T-helper 1 cell (primary cell): ENCODE data around the gene GRK1.

ENCODE experiments used
- DNase-seq, 5 donors: peaks; one replicate each; pipeline ENCODE4 v3.0.0-alpha.2; 2012 to 2020

The GRK1 gene

DNA sequence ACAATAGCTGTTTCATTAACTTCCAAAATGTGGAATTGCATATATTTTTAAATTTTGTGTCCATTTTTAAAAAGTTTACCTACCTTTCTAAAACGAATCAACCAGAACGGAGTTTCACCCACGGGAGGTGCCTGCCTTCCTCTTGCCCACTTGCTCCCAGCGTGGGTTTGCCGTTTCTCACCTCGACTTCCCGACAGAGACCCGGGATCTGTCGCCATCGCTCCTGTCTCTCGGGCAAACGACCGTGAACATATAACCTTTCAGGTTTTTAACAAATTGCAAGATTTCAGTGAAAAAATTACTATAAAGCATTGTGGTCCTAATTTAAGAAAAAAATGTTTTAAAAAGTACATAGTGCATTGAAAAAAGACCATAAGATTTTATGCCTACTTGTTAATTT, 96.2 kb downstream of the GRK1 start:
- DNase-seq = no peak

DNA sequence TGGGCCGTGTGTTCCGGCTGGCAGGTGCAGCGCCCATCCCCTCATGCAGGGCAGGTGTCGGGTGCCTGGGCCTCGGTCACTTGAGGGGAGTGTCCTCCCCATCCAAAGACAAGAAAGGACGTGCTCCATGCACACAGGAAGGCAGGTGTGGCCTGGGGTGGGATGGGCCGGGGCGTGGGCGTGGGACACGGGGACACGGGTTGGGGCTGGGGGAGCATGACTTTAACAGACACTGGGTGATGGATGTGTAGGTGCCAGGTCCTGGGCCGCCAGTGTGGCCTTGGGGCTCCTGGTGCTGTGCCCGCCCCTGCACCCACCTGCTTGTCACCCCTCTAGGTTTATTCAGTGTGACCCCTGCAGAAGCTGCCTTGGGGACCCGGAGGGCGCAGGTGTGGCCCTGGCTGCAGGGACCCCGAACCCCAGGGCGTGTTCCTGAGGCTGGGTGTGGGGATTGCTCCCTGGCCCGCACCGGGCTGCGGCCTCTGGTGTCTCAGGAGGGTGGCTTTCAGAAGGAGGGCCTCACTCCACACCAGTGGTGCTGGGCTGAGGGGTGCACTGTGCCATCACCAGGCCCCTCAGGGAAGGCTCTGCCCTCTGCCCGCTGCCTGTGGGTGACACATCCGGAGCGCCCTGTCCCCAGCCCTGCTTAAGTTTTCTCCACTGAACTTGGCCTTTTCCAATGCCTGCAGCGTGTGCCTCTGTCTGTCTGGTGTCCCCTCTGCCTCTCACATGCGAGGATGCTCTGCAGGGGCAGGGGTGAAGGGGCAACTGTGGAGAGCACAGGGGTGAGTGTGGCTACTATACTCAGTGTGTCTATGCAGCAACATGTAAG, 97.2 kb downstream of the GRK1 start:
- no peak for DNase-seq

DNA sequence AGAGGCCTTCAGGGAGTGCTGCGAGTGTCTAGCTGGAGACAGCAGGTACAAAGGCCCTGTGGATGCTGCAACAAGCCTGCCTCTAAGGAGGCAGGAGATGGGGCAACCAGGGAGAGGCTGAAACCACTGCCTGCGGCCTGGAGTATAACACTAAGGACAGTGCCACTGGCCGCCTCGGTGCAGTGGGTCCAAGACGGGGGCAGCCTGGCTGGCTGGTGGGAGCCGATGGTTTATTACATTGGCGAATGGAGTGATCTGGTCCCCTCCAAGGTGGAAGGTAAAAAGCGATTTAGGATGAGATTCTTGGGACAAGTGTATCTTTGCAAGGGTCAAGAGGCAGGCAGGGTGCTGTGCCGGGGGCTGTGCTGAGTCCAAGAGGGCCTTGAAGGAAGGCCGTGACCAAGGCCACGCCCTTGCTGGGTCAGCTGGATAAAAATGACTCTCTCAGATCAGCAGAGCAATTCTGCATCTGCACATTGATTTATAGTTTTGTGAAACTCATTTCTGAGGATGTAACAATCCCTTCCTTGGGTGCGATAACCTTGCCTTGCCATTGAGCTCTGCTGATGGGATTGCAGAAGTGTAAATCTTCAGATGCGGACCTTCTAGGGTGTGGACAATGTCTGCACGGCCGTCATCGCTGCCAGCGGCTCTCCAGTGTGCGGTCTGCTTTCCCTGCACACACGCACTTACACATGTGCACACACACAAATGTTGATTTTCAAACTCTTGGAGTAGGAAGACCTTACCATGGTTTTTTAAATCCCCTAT, 98.0 kb downstream of the GRK1 start:
- DNase-seq = no peak

DNA sequence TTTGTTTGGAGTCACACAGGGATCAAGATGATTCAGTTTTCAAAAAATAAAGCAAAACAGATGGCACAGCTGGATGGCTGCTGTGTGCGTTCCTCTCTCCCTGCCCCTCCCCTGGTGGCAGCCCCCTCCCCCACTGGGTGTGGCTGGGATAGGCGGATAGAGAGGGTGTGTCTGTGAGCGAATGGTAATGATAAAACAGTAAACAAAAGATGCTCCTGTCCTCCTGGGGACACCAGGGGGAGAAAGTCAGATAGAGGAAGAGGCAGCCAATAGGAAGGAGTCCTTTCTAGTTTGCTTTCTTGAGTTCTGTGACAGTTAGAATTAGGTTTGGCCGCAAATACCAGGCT, 98.5 kb downstream of the GRK1 start:
- DNase-seq = no peak

DNA sequence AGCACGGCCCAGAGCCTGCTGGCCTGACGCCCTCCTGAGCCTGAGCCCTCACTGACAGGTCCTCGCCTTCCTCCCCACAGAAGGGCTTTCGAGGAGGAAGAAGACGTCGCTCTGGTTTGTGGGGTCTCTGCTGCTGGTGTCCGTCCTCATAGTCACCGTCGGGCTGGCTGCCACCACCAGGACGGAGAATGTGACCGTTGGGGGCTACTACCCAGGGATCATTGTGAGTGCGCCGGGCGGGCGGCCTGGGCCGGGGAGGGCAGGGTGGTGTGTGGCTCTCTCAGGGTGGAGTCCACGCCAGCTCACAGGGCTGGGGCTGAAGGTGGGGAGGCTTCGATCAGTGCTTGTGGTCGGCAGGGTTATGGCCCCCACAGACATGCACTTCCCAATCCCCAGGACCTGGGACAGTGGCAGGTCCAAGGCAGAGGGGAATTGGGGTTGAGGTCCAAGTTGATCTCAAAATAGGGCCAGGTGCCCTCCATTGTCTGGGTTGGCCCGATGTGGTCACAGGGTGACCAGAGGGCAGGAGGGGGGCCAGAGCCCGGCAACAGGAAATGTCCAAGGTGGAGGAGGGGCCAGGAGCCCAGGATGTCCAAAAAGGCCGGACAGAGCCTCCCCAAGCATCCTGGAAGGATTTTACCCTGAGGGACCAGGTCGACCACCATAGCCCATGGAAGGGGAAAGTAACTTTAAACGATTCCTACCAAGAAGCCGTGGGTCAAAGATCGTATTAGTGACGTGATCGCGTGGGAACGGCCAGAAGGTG, 99.2 kb downstream of the GRK1 start:
- DNase-seq = no peak

DNA sequence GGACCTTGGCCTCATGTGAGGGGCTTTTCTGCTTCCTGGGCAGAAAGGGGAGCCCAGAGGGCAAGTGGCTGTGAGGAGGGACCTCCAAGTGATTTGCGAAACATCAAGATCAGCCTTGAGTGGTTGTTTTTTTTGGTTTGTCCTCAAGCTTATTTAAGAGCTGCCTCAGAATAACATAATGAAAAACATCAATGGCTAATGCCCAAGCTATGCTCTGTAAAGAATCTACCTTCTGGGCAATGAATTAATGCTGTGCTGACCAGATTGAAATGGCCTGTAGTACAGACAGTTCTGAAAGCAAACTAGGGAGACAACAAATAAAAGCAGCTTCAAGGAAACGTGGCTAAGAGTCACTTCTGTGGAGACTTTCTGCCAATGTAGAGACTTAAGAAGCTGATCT, 100.3 kb downstream of the GRK1 start:
- DNase-seq = no peak

DNA sequence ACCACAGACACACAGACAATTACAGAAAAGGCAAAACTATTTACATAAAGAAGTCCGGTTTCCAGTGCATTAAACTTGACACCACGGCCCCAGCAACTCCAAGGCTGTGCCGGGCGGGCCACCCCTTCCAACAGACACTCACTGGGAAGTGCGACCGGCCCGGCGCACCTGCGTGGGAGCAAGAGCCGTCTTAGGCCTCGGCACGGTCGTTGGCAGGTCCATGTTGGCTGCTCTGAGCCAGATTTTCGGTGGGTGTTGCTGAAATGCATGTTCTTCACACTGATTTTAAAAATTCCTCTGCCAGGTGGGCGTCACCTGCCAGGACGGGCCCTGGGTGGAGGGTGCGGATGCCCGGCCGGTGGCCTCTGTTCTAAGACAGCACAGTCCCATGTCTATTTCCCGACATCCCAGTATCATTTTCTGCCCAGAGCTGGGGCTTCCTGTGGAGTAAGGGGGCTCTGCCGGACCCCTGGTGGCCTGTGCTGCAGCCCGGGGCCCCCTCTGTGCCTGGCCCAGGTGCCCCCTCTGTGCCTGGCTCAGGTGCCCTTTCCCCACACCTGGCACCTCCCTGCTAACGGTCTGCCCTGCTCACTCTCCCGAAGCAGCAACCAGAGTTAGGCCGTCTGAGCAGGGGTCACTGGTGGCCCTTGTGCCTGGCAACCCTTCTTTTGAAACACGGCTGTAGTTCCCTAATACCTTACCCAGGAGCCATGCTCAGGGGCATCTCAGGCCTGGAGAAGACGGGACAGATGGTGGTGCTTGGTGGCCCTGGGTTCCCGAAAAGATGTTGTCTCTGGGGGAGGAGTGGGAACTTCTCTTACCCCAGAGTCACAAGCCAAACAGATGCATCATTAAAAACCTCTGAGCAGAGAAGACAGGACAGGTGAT, 101.2 kb downstream of the GRK1 start:
- DNase-seq = no peak

DNA sequence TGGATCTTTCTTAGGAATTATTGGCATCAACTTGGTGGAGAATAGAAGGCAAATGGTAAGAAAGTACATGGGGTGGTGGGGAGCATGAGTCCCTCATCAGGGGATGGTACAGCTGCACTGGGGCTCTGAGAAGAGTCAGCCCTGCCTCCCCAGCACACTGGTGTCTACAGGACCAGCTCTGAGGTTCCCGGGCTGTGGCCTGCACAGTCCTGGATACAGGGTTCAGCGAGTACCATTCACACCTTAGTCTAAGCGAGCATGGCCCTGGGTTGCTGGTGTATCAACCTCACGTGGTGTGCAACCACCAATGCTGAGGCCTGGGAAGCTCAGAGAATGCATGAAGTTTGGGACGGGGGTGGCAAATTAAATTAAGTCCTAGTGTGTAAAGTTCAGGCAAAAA, 102.1 kb downstream of the GRK1 start:
- DNase-seq = no peak

DNA sequence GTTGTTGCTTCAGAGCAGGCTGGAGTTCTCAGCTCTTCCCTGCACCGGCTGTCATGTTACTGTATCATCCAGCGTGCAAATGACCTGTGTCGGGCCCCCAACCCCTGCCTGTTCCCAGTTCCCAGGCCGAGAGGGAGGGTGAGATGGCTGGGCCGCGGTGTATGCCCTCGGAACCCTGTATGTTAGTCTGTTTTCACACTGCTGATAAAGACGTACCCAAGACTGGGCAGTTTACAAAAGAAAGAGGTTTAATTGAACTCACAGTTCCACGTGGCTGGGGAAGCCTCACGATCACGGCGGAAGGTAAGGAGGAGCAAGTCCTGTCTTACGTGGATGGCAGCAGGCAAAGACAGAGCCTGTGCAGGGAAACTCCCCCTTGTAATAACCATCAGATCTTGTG, 102.9 kb downstream of the GRK1 start:
- no peak for DNase-seq

DNA sequence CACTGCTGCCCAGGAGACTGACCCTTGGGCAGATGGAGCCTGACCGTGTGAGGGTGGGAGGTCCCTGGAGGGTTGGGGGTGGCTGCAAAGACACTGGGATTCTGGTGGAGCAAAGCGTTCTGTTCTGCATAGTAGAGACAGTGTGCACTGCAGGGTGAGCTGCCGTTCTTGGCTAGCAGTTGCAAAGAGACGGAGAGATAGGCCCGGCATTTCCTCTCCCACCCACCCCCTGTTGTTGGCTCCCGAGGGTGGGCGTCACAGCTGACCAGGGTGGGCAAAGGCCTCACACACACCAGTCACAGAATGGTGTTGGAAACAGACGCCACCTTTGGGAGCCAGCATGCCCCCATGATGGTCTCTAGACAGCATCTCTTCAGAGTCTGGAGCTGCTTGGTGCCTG, 103.4 kb downstream of the GRK1 start:
- no peak for DNase-seq

DNA sequence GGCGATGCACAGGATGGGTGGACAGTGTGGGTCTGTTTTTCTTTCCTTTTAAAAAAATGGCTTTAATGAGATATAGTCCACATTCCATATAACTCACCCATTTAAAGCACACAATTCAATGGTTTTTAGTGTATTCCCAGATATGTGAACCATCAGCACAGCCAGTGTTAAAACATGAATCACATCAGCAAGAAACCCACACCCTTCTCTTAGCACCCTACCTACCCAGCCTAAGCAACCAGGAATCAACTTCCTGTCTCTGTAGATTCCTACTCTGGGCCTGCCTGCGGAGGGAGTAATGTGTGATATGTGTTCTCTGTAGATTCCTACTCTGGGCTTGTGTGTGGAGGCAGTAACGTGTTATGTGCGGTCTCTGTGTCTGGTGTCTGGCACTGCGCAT, 103.9 kb downstream of the GRK1 start:
- no peak for DNase-seq

DNA sequence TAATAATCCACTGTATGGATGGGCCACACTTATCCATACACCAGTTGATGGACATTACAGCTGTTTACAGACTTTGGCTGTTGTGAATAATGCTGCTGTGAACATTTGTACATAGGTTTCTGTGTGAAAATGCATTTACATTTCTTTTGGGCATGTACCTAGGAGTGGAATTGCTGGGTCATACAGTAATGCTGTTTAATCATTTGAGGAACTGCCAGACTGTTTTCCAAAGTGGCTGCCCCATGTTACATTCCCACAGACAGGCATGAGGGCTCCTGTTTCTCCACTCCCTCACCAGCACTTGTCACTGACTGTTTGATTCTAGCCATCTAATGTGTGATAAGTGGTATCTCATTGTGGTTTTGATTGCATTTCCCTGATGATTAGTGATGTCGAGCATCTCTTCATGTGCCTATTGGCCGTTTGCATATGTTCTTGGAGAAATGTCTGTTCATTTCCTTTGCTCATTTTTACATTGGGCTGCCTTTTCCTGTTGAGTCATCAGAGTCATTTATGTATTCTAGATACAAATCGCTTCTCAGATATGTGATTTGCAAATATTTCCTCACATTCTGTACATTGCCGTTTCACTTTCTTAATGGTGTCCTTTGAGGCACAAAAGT, 104.8 kb downstream of the GRK1 start:
- peak in 1 of 5 donors; percentile 69 for DNase-seq

DNA sequence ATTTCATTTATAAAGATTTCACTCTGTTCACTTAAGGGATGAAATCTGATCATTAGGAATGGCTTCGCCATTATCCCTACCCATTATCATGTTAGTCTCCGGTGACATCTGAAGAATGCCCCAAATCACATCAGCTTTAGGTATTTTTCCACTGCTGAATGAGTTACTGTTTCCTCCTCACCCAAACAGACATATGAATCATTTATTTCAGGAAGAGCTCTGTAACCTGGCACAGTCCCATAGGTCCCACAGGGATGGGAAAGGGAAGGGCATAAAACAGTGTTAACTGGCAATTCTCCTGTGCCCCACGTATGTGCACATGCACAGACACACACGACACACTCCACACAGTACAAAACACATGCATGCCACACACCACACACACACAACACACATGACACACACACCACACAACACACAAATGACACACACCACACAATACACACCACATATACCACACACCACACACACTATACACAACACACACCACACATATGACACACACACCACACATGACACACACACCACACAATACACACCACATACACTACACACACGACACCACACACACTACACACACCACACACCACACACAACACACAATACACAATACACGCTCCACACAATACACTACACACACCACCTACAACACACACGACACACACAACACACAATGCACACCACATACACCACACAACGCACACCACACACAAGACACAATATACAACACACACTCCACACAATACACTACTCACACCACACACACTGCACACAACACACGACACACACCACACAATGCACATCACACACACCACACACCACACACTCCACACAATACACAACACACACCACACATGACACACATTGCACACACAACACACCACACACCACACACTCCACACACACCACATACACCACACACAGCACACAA, 107.4 kb downstream of the GRK1 start:
- no peak for DNase-seq

DNA sequence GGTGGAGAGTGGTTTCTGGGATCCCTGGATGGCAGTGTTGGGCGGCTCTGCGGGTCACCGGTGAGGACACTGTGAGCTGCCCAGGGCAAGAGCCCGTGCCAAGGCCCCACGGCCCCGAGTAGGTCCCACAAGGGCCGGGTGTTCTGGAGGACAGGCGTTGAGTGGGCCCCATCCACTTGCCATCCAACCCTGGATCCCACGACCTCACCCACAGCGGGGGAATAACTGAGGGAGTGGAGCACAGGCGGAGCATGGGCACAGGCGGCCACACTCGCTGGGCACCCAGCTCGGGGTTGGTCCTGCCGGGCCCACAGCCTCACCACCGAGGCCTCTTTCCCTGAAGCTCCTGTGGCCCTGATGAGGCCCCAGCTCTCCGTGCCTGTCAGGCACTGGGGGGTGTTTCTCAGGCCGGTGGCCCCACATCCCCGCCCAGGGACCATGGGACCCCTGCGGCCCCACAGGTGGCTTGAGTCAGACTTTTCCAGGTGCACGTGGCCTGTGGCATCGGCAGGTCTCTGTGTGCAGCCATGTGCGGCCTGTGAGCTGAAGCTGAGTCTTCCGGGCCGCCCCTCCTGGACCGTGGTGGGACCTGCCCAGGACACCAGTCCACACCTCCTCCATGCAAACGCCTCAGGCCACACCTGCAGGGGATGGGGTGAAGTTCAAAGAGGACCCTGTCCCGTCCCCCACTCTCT, 108.6 kb downstream of the GRK1 start:
- DNase-seq = no peak

DNA sequence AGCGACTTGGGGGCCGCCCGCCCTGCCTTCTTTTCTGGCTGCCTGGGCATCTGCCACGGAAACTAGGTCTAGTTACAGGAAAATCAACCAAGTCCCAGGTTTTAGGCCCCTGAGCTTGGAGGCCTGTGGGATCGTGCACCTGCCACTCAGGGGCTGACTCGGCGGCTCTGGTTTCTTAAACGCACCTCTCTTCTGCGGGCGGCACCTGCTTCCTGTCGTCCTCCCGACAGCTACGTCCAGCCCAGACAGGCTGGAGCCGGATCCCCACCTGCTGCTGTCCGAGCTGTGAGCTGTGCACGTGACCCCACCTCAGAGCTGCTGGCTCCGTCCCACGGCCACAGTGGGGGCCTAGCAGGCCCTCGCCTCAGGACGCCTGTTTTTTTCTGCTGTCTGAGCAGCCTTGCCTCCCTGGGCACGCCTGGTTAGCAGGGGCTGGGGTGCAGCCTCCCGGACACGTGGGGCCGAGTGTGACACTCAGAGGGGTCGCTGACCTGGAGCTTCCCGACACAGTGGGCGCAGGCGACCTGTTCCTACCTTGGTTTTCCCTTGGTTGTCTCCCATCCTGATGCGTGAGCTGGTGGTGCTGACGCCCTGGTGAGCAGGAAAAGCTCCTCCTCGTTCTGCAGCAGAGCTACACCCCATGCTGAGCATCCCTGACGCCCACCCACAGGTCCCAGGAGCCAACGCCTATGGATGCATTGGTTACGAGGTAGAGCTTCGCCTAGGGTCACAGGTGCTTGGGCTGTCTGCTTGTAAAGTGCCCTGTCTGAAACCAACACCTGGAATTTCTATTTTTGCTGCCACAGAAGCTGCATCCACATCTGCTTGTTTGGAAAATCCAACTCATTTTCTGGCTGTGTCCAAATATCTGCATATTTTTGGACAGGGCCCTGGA, 109.5 kb downstream of the GRK1 start:
- no peak for DNase-seq

DNA sequence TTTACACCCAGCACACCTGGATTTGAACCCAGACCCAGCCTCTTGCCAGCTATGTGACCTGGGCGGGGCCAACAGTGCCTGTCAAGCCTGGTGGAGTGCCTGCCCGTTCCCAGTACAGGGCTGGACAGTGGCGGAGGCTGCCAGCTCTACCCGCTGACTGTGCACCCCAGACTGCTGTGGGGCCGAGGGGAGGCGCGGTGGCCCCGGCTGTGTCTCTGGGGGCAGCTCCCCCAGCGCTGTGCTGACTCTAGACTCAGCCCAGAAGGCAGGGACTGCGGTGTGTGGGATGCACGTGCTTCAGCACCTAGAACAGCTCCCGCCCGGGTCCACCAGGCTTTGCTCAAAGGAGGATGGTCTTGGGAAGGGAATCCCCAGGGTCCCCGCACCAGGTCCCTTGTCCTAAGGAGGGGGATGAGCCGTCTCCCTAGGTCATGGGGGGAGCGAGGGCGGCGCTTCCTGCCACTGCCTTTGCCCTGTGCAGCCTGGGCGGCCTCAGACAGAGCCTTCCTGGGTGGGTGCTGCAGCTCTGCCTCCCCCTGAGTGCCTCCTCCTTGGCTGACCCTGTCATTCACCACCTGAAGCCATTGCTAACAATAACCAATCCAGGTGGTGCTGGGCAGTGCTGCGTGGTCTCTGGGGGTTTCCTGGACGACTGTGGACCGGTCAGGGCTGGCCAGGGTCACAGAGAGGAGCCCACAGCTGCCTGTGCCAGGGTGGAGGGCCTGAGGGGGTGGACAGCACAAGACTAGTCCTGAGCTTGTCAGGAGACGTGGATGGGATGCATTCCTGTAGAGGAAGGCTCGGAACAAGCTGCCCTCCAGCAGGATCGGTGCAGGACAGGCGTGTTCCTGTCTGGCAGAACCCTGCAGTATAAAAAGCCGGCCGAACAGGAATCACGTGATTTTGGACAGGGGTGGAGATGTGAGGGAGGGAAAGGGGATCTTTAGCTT, 110.6 kb downstream of the GRK1 start:
- DNase-seq = no peak

DNA sequence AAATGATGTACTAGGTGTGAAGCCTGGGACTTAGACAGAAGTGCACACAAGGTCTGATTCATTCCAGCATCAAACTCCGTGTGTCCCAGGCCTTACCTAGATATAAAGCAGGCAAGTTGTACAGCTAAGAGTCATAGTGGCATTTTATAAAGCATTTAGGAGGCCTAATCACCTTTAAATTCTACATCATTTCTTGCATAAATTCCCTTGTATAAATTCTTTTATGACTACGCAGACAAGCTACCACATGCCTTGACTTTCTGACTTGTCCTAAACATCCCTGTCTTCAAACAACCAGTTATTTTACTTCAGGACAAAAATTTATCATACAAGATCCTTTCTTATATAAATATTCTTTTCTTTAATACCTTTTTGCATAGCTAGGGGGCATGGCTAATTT, 114.6 kb downstream of the GRK1 start:
- no peak for DNase-seq

DNA sequence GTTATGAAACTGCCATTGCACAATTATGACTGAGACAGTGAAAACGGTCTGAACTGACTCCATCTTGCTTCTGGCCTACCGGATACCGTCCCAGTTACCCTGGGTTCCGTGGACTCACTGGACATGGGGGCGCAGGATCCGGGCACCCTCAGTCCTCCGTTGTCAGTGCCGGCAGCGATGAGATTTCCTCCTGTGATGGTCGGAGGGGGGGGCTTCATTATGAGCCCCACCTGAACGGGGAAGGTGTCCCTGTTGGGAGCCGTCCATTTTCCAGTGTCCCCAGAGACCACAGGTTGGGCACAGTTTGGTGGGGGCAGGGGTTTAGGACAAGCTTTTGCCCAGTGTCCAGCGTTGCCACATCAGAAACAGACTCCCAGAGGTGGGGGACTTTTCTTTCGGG, 115.5 kb downstream of the GRK1 start:
- DNase-seq = no peak
